H9 (cell line): ENCODE measurements around the gene NUP205. TPM values are rescaled to one million over a fixed set of nuclear protein-coding genes. Genes with fewer than 3 reads are reported as not detected.

Experiments
- DNase-seq: peaks from one replicate; pipeline ENCODE4 v3.0.0-alpha.2; 2017
- H2AFZ ChIP-seq: one replicate; pipeline ENCODE4 v1.6.1; 2013; ENCODE audit warnings: mild to moderate bottlenecking, low read length, control low read depth, moderate library complexity
- H2AK5ac ChIP-seq: 2 replicates; pipeline ENCODE4 v1.6.1; 2013; ENCODE audit warnings: low read length, control low read depth, mixed read lengths; ENCODE audit not compliant: insufficient read length
- H2BK120ac ChIP-seq: one replicate; pipeline ENCODE4 v1.6.1; 2013; ENCODE audit warnings: low read depth, mild to moderate bottlenecking, low read length, control low read depth, inconsistent platforms; ENCODE audit not compliant: poor library complexity, severe bottlenecking
- H2BK12ac ChIP-seq: 2 replicates; pipeline ENCODE4 v1.6.1; 2013; ENCODE audit warnings: low read length, control low read depth, mixed read lengths, low read depth; ENCODE audit not compliant: insufficient read length
- H2BK15ac ChIP-seq: 2 replicates; pipeline ENCODE4 v1.6.1; 2013; ENCODE audit warnings: low read depth, low read length, control low read depth
- H2BK20ac ChIP-seq: one replicate; pipeline ENCODE4 v1.6.1; 2013; ENCODE audit warnings: low read depth, mild to moderate bottlenecking, low read length, control low read depth, inconsistent platforms; ENCODE audit not compliant: poor library complexity, severe bottlenecking
- H2BK5ac ChIP-seq: 2 replicates; pipeline ENCODE4 v1.6.1; 2013; ENCODE audit warnings: low read length, control low read depth, mixed read lengths; ENCODE audit not compliant: insufficient read length
- H3K14ac ChIP-seq: 2 replicates; pipeline ENCODE4 v1.6.1; 2013; ENCODE audit warnings: low read length, control low read depth; ENCODE audit not compliant: insufficient read depth
- H3K18ac ChIP-seq: 2 replicates; pipeline ENCODE4 v1.6.1; 2013; ENCODE audit warnings: low read depth, mild to moderate bottlenecking, mixed read lengths, low read length, control low read depth; ENCODE audit not compliant: insufficient read length
- H3K23ac ChIP-seq: 2 replicates; pipeline ENCODE4 v1.6.1; 2013; ENCODE audit warnings: low read length, control low read depth, mixed read lengths, low read depth; ENCODE audit not compliant: insufficient read length
- H3K23me2 ChIP-seq: 2 replicates; pipeline ENCODE4 v1.6.1; 2013; ENCODE audit warnings: low read depth, mild to moderate bottlenecking, mixed read lengths, low read length, control low read depth; ENCODE audit not compliant: insufficient read length, poor library complexity, severe bottlenecking
- H3K27ac ChIP-seq: 2 replicates; pipeline ENCODE4 v1.5.1; 2013; ENCODE audit warnings: low read length, control low read depth, mixed read lengths, low read depth; ENCODE audit not compliant: insufficient read length
- H3K27me3 ChIP-seq: 2 replicates; pipeline ENCODE4 v1.6.1; 2013; ENCODE audit warnings: low read length, control low read depth, inconsistent platforms; ENCODE audit not compliant: insufficient read depth
- H3K4ac ChIP-seq: 2 replicates; pipeline ENCODE4 v1.6.1; 2013; ENCODE audit warnings: low read depth, mild to moderate bottlenecking, control low read depth, inconsistent platforms, low read length, moderate library complexity
- H3K4me1 ChIP-seq: 2 replicates; pipeline ENCODE4 v1.6.1; 2013; ENCODE audit warnings: low read length, control low read depth, inconsistent platforms; ENCODE audit not compliant: insufficient read depth
- H3K4me2 ChIP-seq: 2 replicates; pipeline ENCODE4 v1.6.1; 2013; ENCODE audit warnings: low read length, control low read depth, mixed read lengths; ENCODE audit not compliant: insufficient read length, insufficient read depth
- H3K56ac ChIP-seq: 2 replicates; pipeline ENCODE4 v1.6.1; 2013; ENCODE audit warnings: low read depth, mild to moderate bottlenecking, mixed read lengths, low read length, control low read depth; ENCODE audit not compliant: insufficient read length
- H3K79me1 ChIP-seq: 2 replicates; pipeline ENCODE4 v1.6.1; 2013; ENCODE audit warnings: low read depth, mild to moderate bottlenecking, moderate library complexity, low read length, control low read depth, inconsistent platforms; ENCODE audit not compliant: insufficient read depth, poor library complexity, severe bottlenecking
- H3K79me2 ChIP-seq: 2 replicates; pipeline ENCODE4 v1.6.1; 2013; ENCODE audit warnings: low read length, control low read depth, inconsistent platforms; ENCODE audit not compliant: insufficient read depth
- H3K9ac ChIP-seq: 2 replicates; pipeline ENCODE4 v1.6.1; 2013; ENCODE audit warnings: low read length, control low read depth, mixed read lengths; ENCODE audit not compliant: insufficient read length; ENCODE audit errors: extremely low read depth
- H3K9me3 ChIP-seq: one replicate; pipeline ENCODE4 v1.6.1; 2013; ENCODE audit warnings: low read depth, low read length, inconsistent platforms; ENCODE audit not compliant: control insufficient read depth
- H3T11ph ChIP-seq: one replicate; pipeline ENCODE4 v1.6.1; 2013; ENCODE audit warnings: mild to moderate bottlenecking, low read length, control low read depth, inconsistent platforms
- H4K20me1 ChIP-seq: one replicate; pipeline ENCODE4 v1.6.1; 2013; ENCODE audit not compliant: control insufficient read depth, insufficient read length, insufficient read depth
- H4K5ac ChIP-seq: 2 replicates; pipeline ENCODE4 v1.6.1; 2013; ENCODE audit warnings: low read depth, mild to moderate bottlenecking, mixed read lengths, low read length, control low read depth; ENCODE audit not compliant: insufficient read length
- H4K8ac ChIP-seq: replicated peaks from 2 replicates; pipeline ENCODE4 v1.6.1; 2013; ENCODE audit warnings: low read length, control low read depth, mixed read lengths, low read depth; ENCODE audit not compliant: insufficient read length
- H4K91ac ChIP-seq: 2 replicates; pipeline ENCODE4 v1.6.1; 2013; ENCODE audit warnings: low read depth, mild to moderate bottlenecking, moderate library complexity, mixed read lengths, low read length, control low read depth; ENCODE audit not compliant: insufficient read length
- H3K27ac Mint-ChIP-seq, 3 experiments: 2 replicates in 2 of 3; 3 replicates in 1 of 3; pipeline ENCODE4 v1.8.0; 2020 to 2021; ENCODE audit warnings: mixed read lengths in 3 of 3, mild to moderate bottlenecking in 1 of 3, moderate library complexity in 1 of 3
- H3K27me3 Mint-ChIP-seq: 2 replicates; pipeline ENCODE4 v1.8.0; 2021; ENCODE audit warnings: low read depth, mild to moderate bottlenecking, moderate library complexity, mixed read lengths
- H3K36me3 Mint-ChIP-seq, 3 experiments: 2 replicates in 2 of 3; 3 replicates in 1 of 3; pipeline ENCODE4 v1.8.0; 2020 to 2021; ENCODE audit warnings: low read depth in 3 of 3, mixed read lengths in 3 of 3; ENCODE audit not compliant: insufficient read depth in 1 of 3
- H3K4me1 Mint-ChIP-seq, 2 experiments: 2 replicates each; pipeline ENCODE4 v1.8.0; 2020; ENCODE audit warnings: mixed read lengths in 2 of 2
- H3K4me3 Mint-ChIP-seq, 2 experiments: 2 replicates in 1 of 2; 3 replicates in 1 of 2; pipeline ENCODE4 v1.8.0; 2020 to 2021; ENCODE audit warnings: mild to moderate bottlenecking in 2 of 2, mixed read lengths in 2 of 2, moderate library complexity in 1 of 2
- H3K9me3 Mint-ChIP-seq, 2 experiments: 2 replicates in 1 of 2; 3 replicates in 1 of 2; pipeline ENCODE4 v1.8.0; 2020; ENCODE audit warnings: mild to moderate bottlenecking in 2 of 2, mixed read lengths in 2 of 2, moderate library complexity in 1 of 2
- WGBS: extraction: QIAGEN DNeasy Blood & Tissue Kit; methylation state at CpG from one replicate; pipeline ENCODE4 v1.1.7; 2013; ENCODE audit warnings: missing lambda C conversion rate, low lambda C conversion rate, mixed read lengths; ENCODE audit not compliant: insufficient read length; ENCODE audit errors: extremely low coverage; 5-methylcytosine and 5-hydroxymethylcytosine counted together
- total RNA-seq: library from RNA; stranded (reverse); gene quantifications from 2 replicates; pipeline ENCODE4 v1.2.1, GENCODE V29; 2021
- TF ChIP-seq, protein P1 (sequence below): fragments of 200-600 bp; sonication (generic); conservative IDR thresholded peaks from 3 replicates; pipeline ENCODE4 v1.8.0; 2021; ENCODE audit warnings: antibody characterized with exemption, mild to moderate bottlenecking

The NUP205 gene
- total RNA-seq, 1 experiment from 2014 or later = 158 TPM

DNA sequence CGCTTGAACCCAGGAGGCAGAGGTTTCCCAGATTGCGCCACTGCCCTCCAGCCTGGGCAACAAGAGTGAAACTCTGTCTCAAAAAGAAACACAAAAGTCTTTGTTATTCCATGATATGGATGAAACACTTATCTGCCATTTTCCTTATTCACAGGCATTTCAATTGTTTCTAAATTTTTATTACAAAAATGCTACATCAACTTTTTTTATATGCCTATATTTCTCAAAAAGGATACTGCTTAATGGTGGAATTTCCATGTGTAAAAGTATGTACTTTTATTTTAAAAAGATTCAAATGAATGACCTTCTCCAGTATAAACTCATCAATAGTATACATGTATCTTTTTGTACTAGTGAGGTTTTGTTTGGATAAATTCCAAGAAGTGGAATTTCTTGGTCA lies 62.7 kb downstream of the NUP205 start:
- H3K9me3 ChIP-seq = no peaks in the 10 kb centered on the region
- H3K18ac ChIP-seq = no peak overlapping the region
- no peak overlapping the region for H3K4me3 Mint-ChIP-seq
- WGBS = no CpG with 5 or more reads among the region's 2 CpGs
- H3K23me2 ChIP-seq = no peaks in the 10 kb centered on the region
- H2BK20ac ChIP-seq = no peak overlapping the region
- H4K20me1 ChIP-seq = no peaks in the 10 kb centered on the region
- H4K91ac ChIP-seq = no peak overlapping the region
- H2BK5ac ChIP-seq = no peak overlapping the region
- H3K14ac ChIP-seq = no peak overlapping the region
- DNase-seq = no peak
- H3K23ac ChIP-seq = no peak overlapping the region
- no peak overlapping the region for H2AK5ac ChIP-seq
- H3K36me3 Mint-ChIP-seq = peaks cover 39 to 77% (median 71%) of the 10 kb centered on the region in 3 experiments; a peak in 6 of 7 replicates
- H2AFZ ChIP-seq = no peak overlapping the region
- H3K27ac ChIP-seq = no peak overlapping the region
- no peaks in the 10 kb centered on the region for H3K4me1 ChIP-seq
- H3K4me1 Mint-ChIP-seq = no peaks in the 10 kb centered on the region
- no peak overlapping the region for H3K27ac Mint-ChIP-seq
- TF ChIP-seq, protein P1, sequence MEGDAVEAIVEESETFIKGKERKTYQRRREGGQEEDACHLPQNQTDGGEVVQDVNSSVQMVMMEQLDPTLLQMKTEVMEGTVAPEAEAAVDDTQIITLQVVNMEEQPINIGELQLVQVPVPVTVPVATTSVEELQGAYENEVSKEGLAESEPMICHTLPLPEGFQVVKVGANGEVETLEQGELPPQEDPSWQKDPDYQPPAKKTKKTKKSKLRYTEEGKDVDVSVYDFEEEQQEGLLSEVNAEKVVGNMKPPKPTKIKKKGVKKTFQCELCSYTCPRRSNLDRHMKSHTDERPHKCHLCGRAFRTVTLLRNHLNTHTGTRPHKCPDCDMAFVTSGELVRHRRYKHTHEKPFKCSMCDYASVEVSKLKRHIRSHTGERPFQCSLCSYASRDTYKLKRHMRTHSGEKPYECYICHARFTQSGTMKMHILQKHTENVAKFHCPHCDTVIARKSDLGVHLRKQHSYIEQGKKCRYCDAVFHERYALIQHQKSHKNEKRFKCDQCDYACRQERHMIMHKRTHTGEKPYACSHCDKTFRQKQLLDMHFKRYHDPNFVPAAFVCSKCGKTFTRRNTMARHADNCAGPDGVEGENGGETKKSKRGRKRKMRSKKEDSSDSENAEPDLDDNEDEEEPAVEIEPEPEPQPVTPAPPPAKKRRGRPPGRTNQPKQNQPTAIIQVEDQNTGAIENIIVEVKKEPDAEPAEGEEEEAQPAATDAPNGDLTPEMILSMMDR = no peak
- H3K27me3 ChIP-seq = no peaks in the 10 kb centered on the region
- no peak overlapping the region for H3K56ac ChIP-seq
- H2BK120ac ChIP-seq = no peak overlapping the region
- no peak overlapping the region for H2BK15ac ChIP-seq
- H3T11ph ChIP-seq = no peak overlapping the region
- no peaks in the 10 kb centered on the region for H3K9me3 Mint-ChIP-seq
- no peak overlapping the region for H2BK12ac ChIP-seq
- H4K5ac ChIP-seq = no peak overlapping the region
- no peak overlapping the region for H4K8ac ChIP-seq
- no peaks in the 10 kb centered on the region for H3K79me2 ChIP-seq
- no peaks in the 10 kb centered on the region for H3K79me1 ChIP-seq
- no peak overlapping the region for H3K4me2 ChIP-seq
- H3K9ac ChIP-seq = no peak overlapping the region
- no peak overlapping the region for H3K4ac ChIP-seq
- no peaks in the 10 kb centered on the region for H3K27me3 Mint-ChIP-seq
